ENCODE results near the gene FTO. TPM values are rescaled to one million over a fixed set of nuclear protein-coding genes. Genes with fewer than 3 reads are reported as not detected.

FTO gene
- total and polyA plus RNA-seq, 2 of the 8 experiments (the other 6 are each of a cell fraction or from before 2014, with no cell fraction given), result 34.5 to 59.8 TPM

GRCh38 chr16:54009464-54010176 is 305.7 kb downstream of the FTO start:
- no peak for FAIRE-seq
- H3K18ac ChIP-seq (ENCODE audit: extremely low read depth, low read length), result no peak overlapping the region
- TF ChIP-seq BCL11A (IDR thresholded peaks at IDR 0.05; ENCODE audit: low read depth in 2 of 2, low read length in 2 of 2) (no peak), TBP (IDR thresholded peaks at IDR 0.05; ENCODE audit: low read depth, low read length) (no peak), TEAD4 (IDR thresholded peaks at IDR 0.05; ENCODE audit: low read depth, low read length) (no peak), BACH1 (IDR thresholded peaks at IDR 0.05; ENCODE audit: low read length) (no peak), CBX8 (IDR thresholded peaks at IDR 0.05; ENCODE audit: borderline replicate concordance, low read depth, low read length) (no peak)

More at GRCh38 chr16:54009464-54010176, 305.7 kb downstream of the FTO start:
- no peak overlapping the region for H3K56ac ChIP-seq (replicated peaks; ENCODE audit: insufficient read length, low read depth, low read length)
- no peak overlapping the region for H3K4ac ChIP-seq (replicated peaks; ENCODE audit: insufficient read length, low read depth, low read length)
- H2AFZ ChIP-seq (ENCODE audit: low read length), result no peak overlapping the region
- no peak overlapping the region for H2BK12ac ChIP-seq (ENCODE audit: low read depth, low read length)
- no peak overlapping the region for H4K8ac ChIP-seq (ENCODE audit: extremely low read depth, insufficient read depth, low read length)
- no peaks in the 10 kb centered on the region for H3K4me1 ChIP-seq (replicated peaks in 1 of 4; ENCODE audit: control insufficient read depth in 3 of 4, insufficient read depth in 4 of 4, low read length in 3 of 4)
- no peak overlapping the region for H3K27ac ChIP-seq (ENCODE audit: low read depth, low read length)
- CTCF ChIA-PET (ENCODE audit: partially characterized antibody), result no interaction called here
- 0 out of 4 replicates have a peak, but pooled peaks cover 0 to 2% of the 10 kb centered on the region in 2 experiments for H3K9me3 ChIP-seq (ENCODE audit: insufficient read depth in 2 of 2, low read depth in 1 of 2, low read length in 1 of 2)
- POLR2A ChIA-PET (ENCODE audit: partially characterized antibody), result interaction anchor here (0.5 kb wide), 1 partner anchor 474 kb away, joined by 3 read pairs; no protein-coding TSS in a partner anchor
- no peak overlapping the region for H3K14ac ChIP-seq (ENCODE audit: insufficient read length)
- H2BK15ac ChIP-seq (ENCODE audit: low read length), result 0 out of 2 replicates have a peak overlapping the region, but pooled peaks have one; percentile 50
- H3K4me3 ChIP-seq (ENCODE audit: extremely low read depth in 1 of 4, insufficient read depth in 2 of 4, low read depth in 3 of 4, low read length in 4 of 4), result no peak overlapping the region
- H3K79me1 ChIP-seq (ENCODE audit: low read depth, low read length), result no peaks in the 10 kb centered on the region
- H2BK20ac ChIP-seq (ENCODE audit: low read length), result no peak overlapping the region
- 92% methylated on average over 9 of the region's 9 CpGs; no CpG with 5 or more reads in 1 of the 2 experiments for WGBS, 2 experiments (ENCODE audit: extremely low coverage in 1 of 2, insufficient coverage in 1 of 2, insufficient read length in 1 of 2, insufficient replicate concordance in 2 of 2, low coverage in 1 of 2, low lambda C conversion rate in 2 of 2, missing lambda C conversion rate in 1 of 2)
- H4K91ac ChIP-seq (replicated peaks; ENCODE audit: insufficient read length, low read length), result no peak overlapping the region
- no peaks in the 10 kb centered on the region for H3K23me2 ChIP-seq (ENCODE audit: low read depth, low read length)
- no peaks in the 10 kb centered on the region for H3K27me3 ChIP-seq (replicated peaks in 1 of 4; ENCODE audit: control insufficient read depth in 3 of 4, extremely low read depth in 1 of 4, insufficient read depth in 3 of 4, low read length in 3 of 4)
- no peak overlapping the region for H2AK5ac ChIP-seq (ENCODE audit: low read depth, low read length)
- no peak overlapping the region for H3K9ac ChIP-seq (replicated peaks in 1 of 4; ENCODE audit: extremely low read depth in 1 of 4, low read depth in 3 of 4, low read length in 3 of 4)
- H4K20me1 ChIP-seq (replicated peaks in 1 of 2; ENCODE audit: control insufficient read depth in 1 of 2, insufficient read depth in 2 of 2, low read length in 2 of 2), result peaks cover 0 to 1% of the 10 kb centered on the region in 2 experiments
- H3K4me2 ChIP-seq (ENCODE audit: insufficient read depth in 1 of 2, low read depth in 2 of 2, low read length in 2 of 2), result no peak overlapping the region
- no peaks in the 10 kb centered on the region for H3K36me3 ChIP-seq (ENCODE audit: control insufficient read depth in 2 of 4, insufficient read depth in 4 of 4, low read length in 3 of 4)
- no peak for DNase-seq (ENCODE audit: low read depth in 1 of 2, low spot score in 2 of 2)
- H4K5ac ChIP-seq (ENCODE audit: insufficient read length, low read depth, low read length), result no peak overlapping the region
- no peak overlapping the region for H2BK120ac ChIP-seq (replicated peaks; ENCODE audit: low read depth, low read length)
- H3K23ac ChIP-seq (ENCODE audit: insufficient read length), result no peak overlapping the region
- H3K79me2 ChIP-seq (ENCODE audit: control insufficient read depth in 1 of 2, insufficient read depth in 2 of 2, low read length in 2 of 2), result no peaks in the 10 kb centered on the region
- no peak overlapping the region for H2BK5ac ChIP-seq (ENCODE audit: low read depth, low read length)

All from H1 (cell line).